Cardiac muscle cell (in vitro differentiated cells and primary cell): ENCODE results near the gene PTPRD. TPM values are rescaled to one million over a fixed set of nuclear protein-coding genes. Genes with fewer than 3 reads are reported as not detected.

Experiments
- DNase-seq, 2 donors: peaks; one replicate each; pipeline versions ENCODE4 v3.0.0 to v3.0.0-alpha.2; 2010 to 2017; ENCODE audit warnings: low read depth in 1 of 2, low spot score in 1 of 2
- H3K27ac ChIP-seq: fragments of 200-600 bp; sonication (generic); 2 replicates; pipeline ENCODE4 v1.5.1; 2016
- H3K27me3 ChIP-seq: fragments of 200-600 bp; sonication (generic); 2 replicates; pipeline ENCODE4 v1.6.0; 2016; ENCODE audit warnings: control low read depth
- H3K36me3 ChIP-seq: fragments of 200-600 bp; sonication (generic); 2 replicates; pipeline ENCODE4 v1.5.1; 2016; ENCODE audit warnings: control low read depth
- H3K4me1 ChIP-seq: fragments of 200-600 bp; sonication (generic); 2 replicates; pipeline ENCODE4 v1.8.1; 2017; ENCODE audit warnings: low read depth, mild to moderate bottlenecking, mixed run types
- H3K4me3 ChIP-seq: fragments of 200-600 bp; sonication (generic); 2 replicates; pipeline ENCODE4 v1.5.1; 2016; ENCODE audit warnings: mild to moderate bottlenecking
- H3K9me3 ChIP-seq: fragments of 200-600 bp; sonication (generic); 2 replicates; pipeline ENCODE4 v1.5.1; 2017; ENCODE audit warnings: low read depth, mild to moderate bottlenecking, control low read depth
- CTCF ChIP-seq: IDR thresholded peaks from 2 replicates; pipeline ENCODE4 v1.5.1; 2012; ENCODE audit warnings: low read depth, mild to moderate bottlenecking, low read length
- polyA plus RNA-seq: library from polyadenylated mRNA; unstranded; fragments of >200 nt; fragmentation: Nextera tagmentation; extraction: Ambion mirVana; gene quantifications from 2 replicates; pipeline ENCODE4 v1.2.1, GENCODE V29; 2016
- total RNA-seq: library from RNA; depleted of rRNA; stranded (reverse); fragments of >200 nt; gene quantifications from 2 replicates; pipeline ENCODE4 v1.2.3, GENCODE V29; 2016

Gene PTPRD
- total and polyA plus RNA-seq, 2 experiments from 2014 or later: 37.0 to 287 TPM

GRCh38 chr9:10260501-10260900 is 352.3 kb downstream of the PTPRD start:
- H3K9me3 ChIP-seq: no peaks in the 10 kb centered on the region
- H3K36me3 ChIP-seq: no peaks in the 10 kb centered on the region
- no peaks in the 10 kb centered on the region for H3K4me1 ChIP-seq
- no peak for DNase-seq
- TF ChIP-seq CTCF: no peak
- H3K27me3 ChIP-seq: no peaks in the 10 kb centered on the region
- H3K4me3 ChIP-seq: no peak overlapping the region
- no peak overlapping the region for H3K27ac ChIP-seq

GRCh38 chr9:10259668-10260067 is 353.1 kb downstream of the PTPRD start:
- no peak overlapping the region for H3K4me3 ChIP-seq
- no peaks in the 10 kb centered on the region for H3K27me3 ChIP-seq
- no peaks in the 10 kb centered on the region for H3K9me3 ChIP-seq
- no peaks in the 10 kb centered on the region for H3K4me1 ChIP-seq
- H3K27ac ChIP-seq: no peak overlapping the region
- no peak for DNase-seq
- TF ChIP-seq CTCF: no peak
- no peaks in the 10 kb centered on the region for H3K36me3 ChIP-seq

GRCh38 chr9:10255758-10256157 is 357.0 kb downstream of the PTPRD start:
- TF ChIP-seq CTCF: no peak
- Histone ChIP-seq H3K27ac (no peak overlapping the region), H3K9me3 (no peaks in the 10 kb centered on the region), H3K4me1 (peaks cover 3% of the 10 kb centered on the region), H3K36me3 (no peaks in the 10 kb centered on the region), H3K4me3 (no peak overlapping the region), H3K27me3 (no peaks in the 10 kb centered on the region)
- DNase-seq: no peak

- DNase-seq: no peak
- Histone ChIP-seq H3K4me3 (no peak overlapping the region), H3K27ac (no peak overlapping the region), H3K27me3 (no peaks in the 10 kb centered on the region), H3K4me1 (peaks cover 3% of the 10 kb centered on the region), H3K9me3 (no peaks in the 10 kb centered on the region), H3K36me3 (no peaks in the 10 kb centered on the region)
- no peak for TF ChIP-seq CTCF
These were observed 358.5 kb downstream of the PTPRD start for GRCh38 chr9:10254338-10254737.

- Histone ChIP-seq H3K4me1 (peaks cover 3% of the 10 kb centered on the region), H3K27ac (no peak overlapping the region), H3K4me3 (no peak overlapping the region), H3K27me3 (no peaks in the 10 kb centered on the region), H3K36me3 (no peaks in the 10 kb centered on the region), H3K9me3 (no peaks in the 10 kb centered on the region)
- TF ChIP-seq CTCF: no peak
- no peak for DNase-seq
These were observed 359.5 kb downstream of the PTPRD start for GRCh38 chr9:10253341-10253740.

- no peak for TF ChIP-seq CTCF
- Histone ChIP-seq H3K36me3 (no peaks in the 10 kb centered on the region), H3K4me3 (no peak overlapping the region), H3K4me1 (peaks cover 3% of the 10 kb centered on the region), H3K27me3 (no peaks in the 10 kb centered on the region), H3K9me3 (no peaks in the 10 kb centered on the region), H3K27ac (no peak overlapping the region)
- no peak for DNase-seq
These were observed 360.6 kb downstream of the PTPRD start for GRCh38 chr9:10252174-10252573.
